HepG2 (cell line): ENCODE measurements around the gene RPH3AL. TPM values are rescaled to one million over a fixed set of nuclear protein-coding genes. Genes with fewer than 3 reads are reported as not detected.

Source experiments
- ATAC-seq: fragments of 200-7000 bp; cut with Tn5 transposase; 3 replicates; pipeline ENCODE4 v1.9.1; 2020; ENCODE audit warnings: mild to moderate bottlenecking, moderate library complexity
- BruUV-seq: library from RNA; stranded (reverse); fragments of 400-500 nt; replicated peaks from 2 replicates; lab custom pipeline; 2021; lab: Mats Ljungman, UMichigan
- CTCF ChIA-PET: fragments of 300-600 bp; formaldehyde crosslinking; extraction: SDS; loops from one replicate; lab custom pipeline; 2021; ENCODE audit warnings: low total read pairs, inconsistent platforms, low intra/inter-chr PET ratio; lab: Yijun Ruan, JAX
- POLR2A ChIA-PET: fragments of 350-600 bp; sonication (Branson Sonifier 250); formaldehyde crosslinking; loops from one replicate; lab custom pipeline; 2020; ENCODE audit warnings: antibody characterized with exemption, inconsistent platforms; lab: Yijun Ruan, JAX
- DNase-seq: peaks from one replicate; pipeline ENCODE4 v3.0.0-alpha.2; 2015; ENCODE audit warnings: low spot score
- FAIRE-seq: peaks from 3 replicates; lab custom pipeline; 2011; peaks lifted over from hg19 to GRCh38; lab: Jason Lieb, UNC
- H2AFZ ChIP-seq: one replicate; pipeline ENCODE4 v1.6.1; 2011; ENCODE audit warnings: low read length, inconsistent platforms
- H3K27ac ChIP-seq: fragments of 300-600 bp; 3 replicates; pipeline ENCODE4 v1.8.0; 2011; ENCODE audit warnings: mixed run types, mild to moderate bottlenecking, mixed read lengths, low read length, inconsistent platforms; ENCODE audit not compliant: insufficient read depth; ENCODE audit errors: extremely low read length
- H3K27me3 ChIP-seq, 2 experiments: fragments of 200-600 bp in 1 of 2; 2 replicates in 1 of 2; 3 replicates in 1 of 2; pipeline versions ENCODE4 v1.6.0 to v1.8.0; 2011; ENCODE audit warnings: low read length in 2 of 2, mild to moderate bottlenecking in 2 of 2, moderate library complexity in 2 of 2, inconsistent platforms in 1 of 2; ENCODE audit not compliant: insufficient read depth in 2 of 2, control insufficient read depth in 1 of 2
- H3K36me3 ChIP-seq, 2 experiments: fragments of 200-600 bp in 1 of 2; replicated peaks in 1 of 2; 2 replicates in 1 of 2; 3 replicates in 1 of 2; pipeline versions ENCODE4 v1.5.1 to v1.8.0; 2011; ENCODE audit warnings: low read length in 2 of 2, inconsistent platforms in 1 of 2; ENCODE audit not compliant: insufficient read depth in 2 of 2, control insufficient read depth in 1 of 2
- H3K4me1 ChIP-seq: 2 replicates; pipeline ENCODE4 v1.5.1; 2012; ENCODE audit warnings: low read length, inconsistent platforms; ENCODE audit not compliant: insufficient read depth
- H3K4me2 ChIP-seq: 2 replicates; pipeline ENCODE4 v1.6.0; 2011; ENCODE audit warnings: low read depth, low read length, inconsistent platforms
- H3K4me3 ChIP-seq, 3 experiments: fragments of 200-600 bp in 1 of 3; sonication (generic), shearing (Covaris generic) in 1 of 3; replicated peaks in 1 of 3; 2 replicates each; pipeline ENCODE4 v1.5.1; 2011 to 2016; ENCODE audit warnings: low read length in 3 of 3, inconsistent platforms in 2 of 3, low read depth in 2 of 3, mild to moderate bottlenecking in 2 of 3, control low read depth in 1 of 3, mixed read lengths in 1 of 3; ENCODE audit not compliant: insufficient read depth in 1 of 3
- H3K79me2 ChIP-seq: one replicate; pipeline ENCODE4 v1.6.1; 2011; ENCODE audit warnings: low read length, inconsistent platforms; ENCODE audit not compliant: insufficient read depth
- H3K9ac ChIP-seq: 2 replicates; pipeline ENCODE4 v1.6.0; 2011; ENCODE audit warnings: mild to moderate bottlenecking, low read depth, low read length, inconsistent platforms; ENCODE audit not compliant: insufficient read depth
- H3K9me3 ChIP-seq: 2 replicates; pipeline ENCODE4 v1.5.1; 2012; ENCODE audit warnings: mild to moderate bottlenecking, low read length
- H4K20me1 ChIP-seq: 2 replicates; pipeline ENCODE4 v1.6.0; 2011; ENCODE audit warnings: inconsistent platforms, mild to moderate bottlenecking, low read length, moderate library complexity; ENCODE audit not compliant: insufficient read depth
- ATM ChIP-seq: fragments of 450-650 bp; IDR thresholded peaks from 2 replicates; pipeline ENCODE4 v1.7.1; 2017; ENCODE audit warnings: mild to moderate bottlenecking, borderline replicate concordance
- EZH2 ChIP-seq: conservative IDR thresholded peaks from 2 replicates; pipeline ENCODE4 v1.6.1; 2012; ENCODE audit warnings: mild to moderate bottlenecking, low read depth, low read length, moderate library complexity
- GTF3A ChIP-seq: sonication (generic); formaldehyde crosslinking; conservative IDR thresholded peaks from 2 replicates; pipeline ENCODE4 v1.4.0; 2020; ENCODE audit warnings: mild to moderate bottlenecking, missing genetic modification reagents
- KDM3A ChIP-seq: IDR thresholded peaks from 2 replicates; pipeline ENCODE4 v1.6.1; 2018; ENCODE audit warnings: low read depth, missing compliant biosample characterization
- KDM5B ChIP-seq: sonication (generic); formaldehyde crosslinking; IDR thresholded peaks from 2 replicates; pipeline ENCODE4 v1.4.0; 2020; ENCODE audit warnings: missing genetic modification reagents, mild to moderate bottlenecking, borderline replicate concordance
- STAG1 ChIP-seq: sonication (generic); formaldehyde crosslinking; IDR thresholded peaks from 2 replicates; pipeline ENCODE4 v1.4.0; 2020; ENCODE audit warnings: missing genetic modification reagents
- TCF12 ChIP-seq, 2 experiments: fragments of 450-650 bp in 1 of 2; sonication (generic) in 1 of 2; formaldehyde crosslinking in 1 of 2; IDR thresholded peaks; 2 replicates each; pipeline versions ENCODE4 v1.6.1 to v1.8.0; 2017 to 2022; ENCODE audit warnings: antibody characterized with exemption in 1 of 2, mild to moderate bottlenecking in 1 of 2, missing genetic modification reagents in 1 of 2, moderate library complexity in 1 of 2
- ZNF737 ChIP-seq: sonication (generic); formaldehyde crosslinking; IDR thresholded peaks from 2 replicates; pipeline ENCODE4 v1.5.0; 2020; ENCODE audit warnings: missing genetic modification reagents, mild to moderate bottlenecking, borderline replicate concordance
- ZSCAN9 ChIP-seq: IDR thresholded peaks from 2 replicates; pipeline ENCODE4 v1.6.1; 2016; ENCODE audit warnings: borderline replicate concordance
- whole genome bisulfite sequencing: methylation state at CpG from one replicate; pipeline ENCODE4 v1.1.6; 2017; ENCODE audit warnings: low lambda C conversion rate; 5-methylcytosine and 5-hydroxymethylcytosine counted together
- in situ Hi-C: cut with HindIII; loops from 2 replicates; pipeline ENCODE4 v1.10.0; 2017; ENCODE audit warnings: low pct_unique_long_range_greater_than_20kb; ENCODE audit not compliant: extremely low pct_ligation_motif_present
- intact Hi-C: fragments of 100-400 bp; cut with micrococcal nuclease; formaldehyde crosslinking; loops from one replicate; pipeline ENCODE4 v1.10.0; 2022; ENCODE audit not compliant: unreplicated experiment
- polyA plus RNA-seq, 8 experiments: library from polyadenylated mRNA; depleted of rRNA in 3 of 8; stranded (reverse) in 7 of 8; unstranded in 1 of 8; fragments of >200 nt; fragmentation: Illumina TruSeq in 4 of 8; extraction: Trizol in 4 of 8; gene quantifications; 2 replicates each; pipeline versions ENCODE4 v1.2.1 to v1.2.3, GENCODE V29; 2011 to 2016; ENCODE audit warnings: low read depth in 4 of 8, missing spikeins in 1 of 8, mixed read lengths in 1 of 8; ENCODE audit not compliant: insufficient read depth in 1 of 8
- total RNA-seq, 5 experiments: library from RNA; depleted of rRNA; stranded (reverse); fragments of >200 nt; fragmentation: Illumina TruSeq; extraction: Trizol; gene quantifications; 2 replicates each; pipeline ENCODE4 v1.2.3, GENCODE V29; 2016; ENCODE audit warnings: low read depth in 1 of 5
- TF ChIP-seq, protein P1 (sequence below): sonication (generic); formaldehyde crosslinking; IDR thresholded peaks from 2 replicates; pipeline ENCODE4 v1.5.1; 2020; ENCODE audit warnings: mild to moderate bottlenecking, missing genetic modification reagents
- TF ChIP-seq, protein P2 (sequence below): sonication (generic); formaldehyde crosslinking; IDR thresholded peaks from 2 replicates; pipeline ENCODE4 v1.9.0; 2021; ENCODE audit warnings: missing genetic modification reagents, borderline replicate concordance
- TF ChIP-seq, protein P3 (sequence below): sonication (generic); formaldehyde crosslinking; IDR thresholded peaks from 2 replicates; pipeline ENCODE4 v1.4.0; 2020; ENCODE audit warnings: mild to moderate bottlenecking, missing genetic modification reagents
- TF ChIP-seq, protein P4 (sequence below): sonication (generic); formaldehyde crosslinking; IDR thresholded peaks from 2 replicates; pipeline ENCODE4 v1.9.0; 2022; ENCODE audit warnings: missing genetic modification reagents, mild to moderate bottlenecking, borderline replicate concordance

The RPH3AL gene
- total and polyA plus RNA-seq, 2 of the 13 experiments (the other 11 are each of a cell fraction or from before 2014, with no cell fraction given) = 7.8 to 16.4 TPM

DNA sequence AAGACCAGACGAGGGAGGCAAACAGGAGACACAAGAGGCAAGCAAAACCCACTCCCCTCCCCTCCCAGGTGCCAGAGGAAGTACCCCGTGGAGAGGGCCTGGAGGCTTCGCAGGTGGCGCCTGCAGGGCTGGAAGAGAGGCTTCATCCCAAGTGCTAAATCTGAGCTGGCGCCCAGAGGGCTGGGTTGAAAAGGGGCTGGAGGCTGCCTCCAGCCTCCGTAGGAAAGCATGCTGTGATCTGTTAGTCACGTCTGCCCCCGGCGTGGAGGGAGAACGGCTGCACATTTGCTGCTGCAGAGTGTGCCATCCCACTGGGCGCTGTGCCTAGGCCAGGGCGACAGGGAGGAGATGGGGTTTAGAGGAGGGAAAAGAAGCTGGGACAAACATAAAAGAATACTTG lies 16.9 kb downstream of the RPH3AL start (continued):
- TF ChIP-seq TCF12 (IDR thresholded peaks at IDR 0.05) (no peak), TCF12 (CRISPR knock-in tag; IDR thresholded peaks at IDR 0.05) (no peak), KDM3A (CRISPR knock-in tag) (no peak)
- TF ChIP-seq, all 625 proteins: peak for 0

DNA sequence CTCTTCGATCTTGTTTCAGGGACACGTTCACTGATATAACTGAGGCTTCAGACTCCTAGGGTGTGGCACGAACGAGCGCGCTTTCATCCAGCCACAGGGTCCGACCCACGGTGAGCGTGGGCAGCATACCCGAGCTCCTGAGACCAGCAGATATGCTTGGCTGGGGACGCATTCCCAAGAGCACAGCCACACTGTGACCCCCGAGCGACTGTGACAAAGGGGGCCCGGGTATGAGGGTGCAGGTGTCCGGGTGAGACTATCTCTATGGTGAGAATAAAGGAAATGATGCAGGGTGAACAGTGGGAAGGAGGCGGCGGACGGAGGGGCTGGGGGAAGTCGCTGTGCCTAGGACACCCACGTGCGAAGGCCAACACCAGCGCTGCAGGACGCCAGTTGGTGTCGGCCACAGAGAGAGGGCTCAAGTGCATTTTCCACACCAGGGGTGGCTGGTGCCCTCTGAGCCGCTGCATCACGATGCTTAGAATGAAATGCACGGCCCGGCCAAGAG lies 17.6 kb downstream of the RPH3AL start:
- no peak for ATAC-seq
- no peak overlapping the region for H3K27ac ChIP-seq
- ChIA-PET POLR2A (no interaction called here), CTCF (no interaction called here)
- no peaks in the 10 kb centered on the region for H3K9me3 ChIP-seq
- no peaks in the 10 kb centered on the region for H3K27me3 ChIP-seq
- no peak overlapping the region for H3K4me3 ChIP-seq
- no peak for DNase-seq
- no peak overlapping the region for H2AFZ ChIP-seq
- WGBS = 98% methylated on average over 28 of the region's 28 CpGs
- H4K20me1 ChIP-seq = peaks cover 10% of the 10 kb centered on the region
- peaks cover 3 to 10% of the 10 kb centered on the region in 2 experiments; a peak in 4 of 5 replicates for H3K36me3 ChIP-seq
- H3K79me2 ChIP-seq = peaks cover 18% of the 10 kb centered on the region
- BruUV-seq = no TSS peak
- intact Hi-C loops (no loop called here), in situ Hi-C loops (no loop called here)
- H3K4me2 ChIP-seq = no peak overlapping the region
- FAIRE-seq = no peak
- peaks cover 18% of the 10 kb centered on the region for H3K4me1 ChIP-seq
- H3K9ac ChIP-seq = no peak overlapping the region
- TF ChIP-seq STAG1 (no peak), EZH2 (no peak), GTF3A (CRISPR knock-in tag) (no peak), ZSCAN9 (CRISPR knock-in tag) (no peak), ZNF737 (CRISPR knock-in tag) (no peak), ATM (no peak), KDM5B (no peak)
- TF ChIP-seq, protein P1, sequence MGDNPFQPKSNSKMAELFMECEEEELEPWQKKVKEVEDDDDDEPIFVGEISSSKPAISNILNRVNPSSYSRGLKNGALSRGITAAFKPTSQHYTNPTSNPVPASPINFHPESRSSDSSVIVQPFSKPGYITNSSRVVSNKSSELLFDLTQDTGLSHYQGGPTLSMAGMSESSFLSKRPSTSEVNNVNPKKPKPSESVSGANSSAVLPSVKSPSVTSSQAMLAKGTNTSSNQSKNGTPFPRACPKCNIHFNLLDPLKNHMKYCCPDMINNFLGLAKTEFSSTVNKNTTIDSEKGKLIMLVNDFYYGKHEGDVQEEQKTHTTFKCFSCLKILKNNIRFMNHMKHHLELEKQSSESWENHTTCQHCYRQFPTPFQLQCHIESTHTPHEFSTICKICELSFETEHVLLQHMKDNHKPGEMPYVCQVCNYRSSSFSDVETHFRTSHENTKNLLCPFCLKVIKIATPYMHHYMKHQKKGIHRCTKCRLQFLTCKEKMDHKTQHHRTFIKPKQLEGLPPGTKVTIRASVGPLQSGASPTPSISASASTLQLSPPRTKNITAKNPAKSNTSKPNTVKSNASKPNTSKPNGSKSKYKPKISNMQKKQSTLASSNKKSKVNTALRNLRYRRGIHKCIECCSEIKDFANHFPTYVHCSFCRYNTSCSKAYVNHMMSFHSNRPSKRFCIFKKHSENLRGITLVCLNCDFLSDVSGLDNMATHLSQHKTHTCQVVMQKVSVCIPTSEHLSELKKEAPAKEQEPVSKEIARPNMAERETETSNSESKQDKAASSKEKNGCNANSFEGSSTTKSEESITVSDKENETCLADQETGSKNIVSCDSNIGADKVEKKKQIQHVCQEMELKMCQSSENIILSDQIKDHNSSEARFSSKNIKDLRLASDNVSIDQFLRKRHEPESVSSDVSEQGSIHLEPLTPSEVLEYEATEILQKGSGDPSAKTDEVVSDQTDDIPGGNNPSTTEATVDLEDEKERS (CRISPR knock-in tag) = no peak
- TF ChIP-seq, protein P2, sequence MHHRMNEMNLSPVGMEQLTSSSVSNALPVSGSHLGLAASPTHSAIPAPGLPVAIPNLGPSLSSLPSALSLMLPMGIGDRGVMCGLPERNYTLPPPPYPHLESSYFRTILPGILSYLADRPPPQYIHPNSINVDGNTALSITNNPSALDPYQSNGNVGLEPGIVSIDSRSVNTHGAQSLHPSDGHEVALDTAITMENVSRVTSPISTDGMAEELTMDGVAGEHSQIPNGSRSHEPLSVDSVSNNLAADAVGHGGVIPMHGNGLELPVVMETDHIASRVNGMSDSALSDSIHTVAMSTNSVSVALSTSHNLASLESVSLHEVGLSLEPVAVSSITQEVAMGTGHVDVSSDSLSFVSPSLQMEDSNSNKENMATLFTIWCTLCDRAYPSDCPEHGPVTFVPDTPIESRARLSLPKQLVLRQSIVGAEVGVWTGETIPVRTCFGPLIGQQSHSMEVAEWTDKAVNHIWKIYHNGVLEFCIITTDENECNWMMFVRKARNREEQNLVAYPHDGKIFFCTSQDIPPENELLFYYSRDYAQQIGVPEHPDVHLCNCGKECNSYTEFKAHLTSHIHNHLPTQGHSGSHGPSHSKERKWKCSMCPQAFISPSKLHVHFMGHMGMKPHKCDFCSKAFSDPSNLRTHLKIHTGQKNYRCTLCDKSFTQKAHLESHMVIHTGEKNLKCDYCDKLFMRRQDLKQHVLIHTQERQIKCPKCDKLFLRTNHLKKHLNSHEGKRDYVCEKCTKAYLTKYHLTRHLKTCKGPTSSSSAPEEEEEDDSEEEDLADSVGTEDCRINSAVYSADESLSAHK = no peak
- TF ChIP-seq, protein P3, sequence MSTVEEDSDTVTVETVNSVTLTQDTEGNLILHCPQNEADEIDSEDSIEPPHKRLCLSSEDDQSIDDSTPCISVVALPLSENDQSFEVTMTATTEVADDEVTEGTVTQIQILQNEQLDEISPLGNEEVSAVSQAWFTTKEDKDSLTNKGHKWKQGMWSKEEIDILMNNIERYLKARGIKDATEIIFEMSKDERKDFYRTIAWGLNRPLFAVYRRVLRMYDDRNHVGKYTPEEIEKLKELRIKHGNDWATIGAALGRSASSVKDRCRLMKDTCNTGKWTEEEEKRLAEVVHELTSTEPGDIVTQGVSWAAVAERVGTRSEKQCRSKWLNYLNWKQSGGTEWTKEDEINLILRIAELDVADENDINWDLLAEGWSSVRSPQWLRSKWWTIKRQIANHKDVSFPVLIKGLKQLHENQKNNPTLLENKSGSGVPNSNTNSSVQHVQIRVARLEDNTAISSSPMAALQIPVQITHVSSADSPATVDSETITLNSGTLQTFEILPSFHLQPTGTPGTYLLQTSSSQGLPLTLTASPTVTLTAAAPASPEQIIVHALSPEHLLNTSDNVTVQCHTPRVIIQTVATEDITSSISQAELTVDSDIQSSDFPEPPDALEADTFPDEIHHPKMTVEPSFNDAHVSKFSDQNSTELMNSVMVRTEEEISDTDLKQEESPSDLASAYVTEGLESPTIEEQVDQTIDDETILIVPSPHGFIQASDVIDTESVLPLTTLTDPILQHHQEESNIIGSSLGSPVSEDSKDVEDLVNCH (CRISPR knock-in tag) = no peak
- TF ChIP-seq, protein P4, sequence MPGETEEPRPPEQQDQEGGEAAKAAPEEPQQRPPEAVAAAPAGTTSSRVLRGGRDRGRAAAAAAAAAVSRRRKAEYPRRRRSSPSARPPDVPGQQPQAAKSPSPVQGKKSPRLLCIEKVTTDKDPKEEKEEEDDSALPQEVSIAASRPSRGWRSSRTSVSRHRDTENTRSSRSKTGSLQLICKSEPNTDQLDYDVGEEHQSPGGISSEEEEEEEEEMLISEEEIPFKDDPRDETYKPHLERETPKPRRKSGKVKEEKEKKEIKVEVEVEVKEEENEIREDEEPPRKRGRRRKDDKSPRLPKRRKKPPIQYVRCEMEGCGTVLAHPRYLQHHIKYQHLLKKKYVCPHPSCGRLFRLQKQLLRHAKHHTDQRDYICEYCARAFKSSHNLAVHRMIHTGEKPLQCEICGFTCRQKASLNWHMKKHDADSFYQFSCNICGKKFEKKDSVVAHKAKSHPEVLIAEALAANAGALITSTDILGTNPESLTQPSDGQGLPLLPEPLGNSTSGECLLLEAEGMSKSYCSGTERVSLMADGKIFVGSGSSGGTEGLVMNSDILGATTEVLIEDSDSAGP (CRISPR knock-in tag) = no peak
